A549 treated with AZD9567 at 1 μM for 4 hours (cell line): ENCODE data around the gene THADA. TPM values are rescaled to one million over a fixed set of nuclear protein-coding genes. Genes with fewer than 3 reads are reported as not detected.

Source experiments
- total RNA-seq: library from RNA; stranded (reverse); fragments of 200-300 nt; extraction: Qiagen RNA extraction; gene quantifications from 5 replicates; pipeline ENCODE4 v1.2.3, GENCODE V29; 2022; ENCODE audit not compliant: insufficient read depth

The THADA gene, protein sequence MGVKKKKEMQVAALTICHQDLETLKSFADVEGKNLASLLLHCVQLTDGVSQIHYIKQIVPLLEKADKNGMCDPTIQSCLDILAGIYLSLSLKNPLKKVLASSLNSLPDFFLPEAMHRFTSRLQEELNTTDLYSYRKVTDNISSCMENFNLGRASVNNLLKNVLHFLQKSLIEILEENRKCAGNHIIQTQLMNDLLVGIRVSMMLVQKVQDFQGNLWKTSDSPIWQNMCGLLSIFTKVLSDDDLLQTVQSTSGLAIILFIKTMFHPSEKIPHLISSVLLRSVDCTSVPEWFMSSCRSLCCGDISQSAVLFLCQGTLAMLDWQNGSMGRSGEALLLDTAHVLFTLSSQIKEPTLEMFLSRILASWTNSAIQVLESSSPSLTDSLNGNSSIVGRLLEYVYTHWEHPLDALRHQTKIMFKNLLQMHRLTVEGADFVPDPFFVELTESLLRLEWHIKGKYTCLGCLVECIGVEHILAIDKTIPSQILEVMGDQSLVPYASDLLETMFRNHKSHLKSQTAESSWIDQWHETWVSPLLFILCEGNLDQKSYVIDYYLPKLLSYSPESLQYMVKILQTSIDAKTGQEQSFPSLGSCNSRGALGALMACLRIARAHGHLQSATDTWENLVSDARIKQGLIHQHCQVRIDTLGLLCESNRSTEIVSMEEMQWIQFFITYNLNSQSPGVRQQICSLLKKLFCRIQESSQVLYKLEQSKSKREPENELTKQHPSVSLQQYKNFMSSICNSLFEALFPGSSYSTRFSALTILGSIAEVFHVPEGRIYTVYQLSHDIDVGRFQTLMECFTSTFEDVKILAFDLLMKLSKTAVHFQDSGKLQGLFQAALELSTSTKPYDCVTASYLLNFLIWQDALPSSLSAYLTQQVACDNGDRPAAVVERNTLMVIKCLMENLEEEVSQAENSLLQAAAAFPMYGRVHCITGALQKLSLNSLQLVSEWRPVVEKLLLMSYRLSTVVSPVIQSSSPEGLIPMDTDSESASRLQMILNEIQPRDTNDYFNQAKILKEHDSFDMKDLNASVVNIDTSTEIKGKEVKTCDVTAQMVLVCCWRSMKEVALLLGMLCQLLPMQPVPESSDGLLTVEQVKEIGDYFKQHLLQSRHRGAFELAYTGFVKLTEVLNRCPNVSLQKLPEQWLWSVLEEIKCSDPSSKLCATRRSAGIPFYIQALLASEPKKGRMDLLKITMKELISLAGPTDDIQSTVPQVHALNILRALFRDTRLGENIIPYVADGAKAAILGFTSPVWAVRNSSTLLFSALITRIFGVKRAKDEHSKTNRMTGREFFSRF (N-terminal part only)
- total RNA-seq: 21.9 to 24.1 TPM (median 21.9 TPM) in 5 replicates

DNA sequence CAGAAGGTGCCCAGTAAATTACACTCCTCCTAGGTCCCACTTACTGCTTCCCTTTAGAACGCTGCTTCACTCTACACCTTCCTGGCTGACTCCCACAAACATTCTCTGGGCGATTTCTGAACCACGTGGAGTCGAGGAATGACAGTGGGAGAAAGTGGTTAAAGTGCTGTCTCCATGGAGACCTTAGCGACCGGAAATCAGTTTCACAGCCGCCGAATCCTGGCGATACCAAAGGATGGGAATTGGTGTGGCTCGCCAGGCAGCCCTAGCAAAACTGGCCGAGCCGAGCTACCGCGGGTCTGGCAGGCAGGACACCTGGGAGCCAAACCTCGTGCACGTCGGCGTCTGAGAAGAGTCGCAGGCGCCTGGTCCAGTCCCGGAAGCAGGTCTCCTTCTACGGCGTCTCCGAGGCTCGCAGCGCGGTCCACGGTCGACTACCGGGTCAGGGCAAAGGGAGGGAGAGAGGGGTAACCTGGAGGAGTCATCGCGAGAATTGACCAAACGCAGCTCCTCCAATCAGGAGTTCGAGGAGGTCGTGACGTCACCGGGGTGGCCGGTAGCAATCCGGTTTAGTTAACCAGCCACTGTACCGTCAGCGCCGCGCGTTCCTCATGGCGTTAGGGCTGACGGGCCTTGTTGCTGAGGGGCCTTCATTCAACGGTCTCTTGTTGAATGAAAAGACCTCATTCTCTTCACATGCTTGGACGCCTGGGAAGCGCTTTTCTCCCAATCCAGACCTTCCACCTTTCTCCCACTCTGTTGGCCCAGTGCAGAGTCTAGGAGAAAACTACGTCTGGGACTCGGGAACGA, at the start of gene THADA:
Gene THADA, minus strand, starts transcription at position 436 of the 810 bp plus-strand sequence. CDS start 3,646 bp downstream, outside the sequence.

DNA sequence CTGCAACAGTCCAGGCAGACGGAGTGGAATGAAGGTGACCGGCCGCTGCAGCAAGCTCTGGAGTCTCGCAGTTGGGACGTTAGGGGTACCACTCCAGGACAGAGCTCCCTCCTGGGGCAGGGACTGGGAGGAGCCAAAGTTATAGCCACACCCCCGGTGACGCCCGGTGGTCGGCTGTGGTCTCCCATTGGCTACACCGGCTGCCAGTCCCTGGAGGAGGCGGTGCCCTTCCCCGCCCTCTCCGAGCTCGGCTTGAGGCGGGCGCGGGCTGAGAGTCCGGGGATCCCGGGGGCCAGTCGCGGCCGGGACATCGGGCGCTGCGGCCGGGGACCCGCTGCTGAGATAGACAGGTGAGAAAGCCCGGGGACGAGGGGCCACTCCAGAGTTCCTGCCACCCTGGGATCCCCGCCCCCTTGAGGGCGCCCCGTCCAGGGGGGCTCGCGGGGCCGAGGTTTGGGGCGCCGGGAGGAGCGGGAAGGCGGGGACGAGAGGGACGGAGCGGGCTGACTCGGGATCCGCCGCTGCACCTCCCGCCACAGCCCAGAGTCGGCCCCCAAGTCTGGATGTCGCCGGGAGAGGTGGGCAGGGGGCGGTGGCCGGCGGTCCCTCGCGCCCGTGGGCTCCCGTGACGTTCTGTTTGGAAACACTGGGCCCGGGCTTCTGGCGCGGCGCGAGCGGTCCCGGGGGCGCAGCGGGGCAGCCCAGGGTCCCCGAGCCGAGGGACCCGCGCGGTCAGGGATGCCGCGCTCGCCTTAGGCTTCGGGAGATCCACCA, 41.4 kb upstream of the THADA start, which contains the start of gene PLEKHH2:
Gene PLEKHH2, plus strand, starts transcription at position 231 of the 774 bp plus-strand sequence. CDS start 7,414 bp downstream, outside the sequence.

DNA sequence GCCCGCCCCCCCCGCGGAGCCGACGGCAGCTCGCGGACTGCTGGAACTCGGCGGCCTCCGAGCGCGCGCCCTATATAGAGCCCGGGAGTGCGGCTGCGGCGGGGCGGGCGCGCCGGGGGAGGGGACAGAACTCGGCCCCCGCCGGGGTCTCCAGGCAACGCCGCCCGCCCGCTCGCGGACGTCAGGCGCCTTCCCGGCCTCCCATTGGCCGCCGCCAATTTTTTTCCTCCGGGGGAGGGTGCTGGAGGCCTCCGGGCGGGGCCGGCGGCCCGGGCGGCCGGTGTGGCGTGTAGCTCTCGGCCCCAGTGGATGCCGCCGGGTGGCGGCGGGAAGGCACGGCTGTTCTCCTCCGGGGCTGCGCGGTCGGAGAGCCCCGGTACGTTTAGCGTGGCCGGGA, 369.3 kb downstream of the THADA start, which contains the start of gene ZFP36L2:
Gene ZFP36L2, minus strand, starts transcription at position 49 of the 397 bp plus-strand sequence. CDS start 291 bp downstream, outside the sequence.

Other genes with a start within 250 kb of the THADA start
- 1.5 to 2.2 TPM (median 1.8 TPM) in 5 replicates for gene PLEKHH2, start 41.2 kb upstream of the THADA start, total RNA-seq
- 1.9 to 6.2 TPM (median 2.0 TPM) in 5 replicates for gene C1GALT1C1L, start 80.4 kb upstream of the THADA start, total RNA-seq
- gene DYNC2LI1, start 178.0 kb upstream of the THADA start, total RNA-seq: 6.3 to 16.4 TPM (median 15.1 TPM) in 5 replicates
- 0.03 TPM in 1 of 5 replicates, not detected in the others for gene ABCG5, start 242.8 kb upstream of the THADA start, total RNA-seq
- gene ABCG8, start 242.9 kb upstream of the THADA start, total RNA-seq: not detected in 5 replicates